Measurements from ENCODE around the gene ACO1. TPM values are rescaled to one million over a fixed set of nuclear protein-coding genes. Genes with fewer than 3 reads are reported as not detected.
A peak's percentile ranks its signal among the peaks of the same experiment; 100 is the strongest.

ACO1 gene
- total RNA-seq, 2 donors from 2014 or later: 32.7 to 35.7 TPM

DNA sequence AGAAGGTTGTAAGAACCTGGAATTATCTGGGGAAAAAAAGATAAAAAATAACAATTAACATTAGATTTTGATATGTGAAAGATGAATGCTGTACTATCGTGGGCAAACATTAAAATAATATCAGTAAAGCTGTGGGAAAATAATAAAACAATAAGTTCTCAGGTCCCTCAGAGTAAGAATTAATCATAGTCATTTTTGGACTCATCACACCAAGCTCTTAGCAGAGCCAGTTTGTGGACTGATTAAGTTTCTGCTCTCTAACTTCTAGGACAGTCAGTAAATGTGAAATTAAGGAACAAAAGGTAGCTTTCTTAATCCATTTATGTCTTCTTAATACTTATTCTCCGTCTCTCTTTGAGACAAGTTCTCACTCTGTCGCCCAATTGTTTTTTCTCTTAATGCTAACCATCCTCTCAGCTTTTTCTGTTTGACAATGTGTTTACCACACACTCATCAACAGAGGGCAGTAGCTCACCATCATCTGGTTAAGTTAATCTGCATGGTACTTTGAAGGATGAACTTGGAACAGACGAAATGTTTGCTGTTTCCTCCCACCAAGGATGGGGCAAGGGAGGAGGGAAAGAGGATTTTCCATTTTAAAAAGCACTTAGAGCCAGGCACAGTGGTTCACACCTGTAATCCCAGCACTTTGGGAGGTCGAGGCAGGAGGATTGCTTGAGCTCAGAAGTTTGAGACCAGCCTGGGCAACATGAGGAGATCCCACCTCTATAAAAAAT lies 5.3 kb upstream of the ACO1 start:
- intact Hi-C loops (cut with DNase I): loop anchor here (2.0 kb wide), 1 partner anchor 200 kb away; no protein-coding TSS in a partner anchor

DNA sequence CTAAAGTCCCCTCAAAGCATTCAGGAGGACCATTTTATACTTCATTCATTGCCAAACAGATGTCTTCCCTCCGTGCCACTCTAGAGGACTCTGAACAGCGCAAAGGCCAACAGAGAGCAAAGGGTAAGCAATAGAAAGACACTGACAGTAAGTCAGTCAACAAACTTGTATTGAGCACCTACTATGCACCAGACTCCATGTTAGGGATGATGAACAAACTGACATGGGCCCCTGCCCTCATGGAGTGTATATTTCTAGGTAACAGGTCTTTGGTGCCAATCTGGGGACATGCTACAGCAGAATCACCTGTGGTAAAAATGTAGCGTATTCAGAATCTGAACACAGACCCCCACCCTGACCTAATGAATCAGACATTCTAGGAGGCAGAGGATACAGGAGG lies 3.5 kb upstream of the ACO1 start:
- DNase-seq (ENCODE audit: low spot score): no peak
- intact Hi-C loops (cut with DNase I): loop anchor here in 1 of 2 donors (5.0 kb wide), 1 partner anchor 586 kb away; no protein-coding TSS in a partner anchor

More for the DNA sequence above, 5.3 kb upstream of the ACO1 start:
- DNase-seq (ENCODE audit: low spot score): no peak

DNA sequence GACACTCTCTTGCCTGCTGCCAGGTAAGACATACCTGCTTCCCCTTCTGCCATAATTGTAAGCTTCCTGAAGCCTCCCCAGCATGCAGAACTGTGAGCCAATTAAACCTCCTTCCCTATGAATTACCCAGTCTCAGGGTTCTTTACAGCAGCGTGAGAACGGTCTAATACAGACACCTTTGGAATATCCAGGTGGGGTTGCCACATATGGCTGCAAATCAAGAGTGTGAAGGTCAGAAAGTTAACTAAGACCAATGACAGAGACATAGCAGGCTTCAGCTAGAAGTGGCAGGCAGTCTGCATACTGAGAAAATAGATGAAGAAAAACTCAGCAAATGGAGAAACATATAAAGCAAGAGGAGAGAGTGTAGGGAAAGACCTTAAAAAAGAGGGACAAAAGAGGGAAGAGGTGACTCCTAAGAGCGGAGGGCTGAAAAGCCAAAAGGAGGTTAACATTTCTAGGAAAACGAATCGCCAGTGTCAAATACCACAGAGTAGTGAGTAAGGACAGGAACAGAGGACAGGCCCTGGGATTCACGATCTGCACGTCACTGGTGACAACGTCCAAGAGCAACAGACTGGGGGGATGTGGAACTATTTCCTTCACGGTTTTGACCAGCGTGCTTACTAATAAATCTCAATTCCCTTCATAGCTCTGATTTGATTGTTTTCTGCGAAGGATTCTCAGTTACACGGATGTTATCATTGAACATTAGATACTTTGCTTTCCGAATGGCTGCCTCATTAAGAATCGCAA lies 1.7 kb upstream of the ACO1 start:
- intact Hi-C loops (cut with DNase I): loop anchor here in 1 of 2 donors (5.0 kb wide), 1 partner anchor 585 kb away; no protein-coding TSS in a partner anchor
- DNase-seq (ENCODE audit: low spot score): no peak

DNA sequence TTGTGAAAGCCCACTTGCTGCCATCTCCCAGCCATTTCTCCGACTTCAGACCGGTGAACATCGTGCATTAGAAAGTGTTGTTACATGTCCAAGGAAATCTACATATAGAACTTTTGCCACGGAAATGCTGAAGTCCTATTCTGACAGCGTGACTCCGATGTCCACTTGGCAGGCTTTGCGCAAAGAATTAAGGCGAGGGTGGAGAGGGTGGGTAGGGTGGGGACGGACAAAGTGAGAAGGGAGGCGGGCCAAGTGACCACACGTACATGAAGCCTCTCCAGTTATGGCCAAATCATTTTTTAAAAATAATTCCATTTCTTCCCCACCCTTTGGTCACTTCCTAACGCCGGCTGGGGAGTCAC lies 460 bp upstream of the ACO1 start:
- intact Hi-C loops (cut with DNase I): loop anchor here in 1 of 2 donors (5.0 kb wide), 1 partner anchor 583 kb away; no protein-coding TSS in a partner anchor
- no peak for DNase-seq (ENCODE audit: low spot score)

DNA sequence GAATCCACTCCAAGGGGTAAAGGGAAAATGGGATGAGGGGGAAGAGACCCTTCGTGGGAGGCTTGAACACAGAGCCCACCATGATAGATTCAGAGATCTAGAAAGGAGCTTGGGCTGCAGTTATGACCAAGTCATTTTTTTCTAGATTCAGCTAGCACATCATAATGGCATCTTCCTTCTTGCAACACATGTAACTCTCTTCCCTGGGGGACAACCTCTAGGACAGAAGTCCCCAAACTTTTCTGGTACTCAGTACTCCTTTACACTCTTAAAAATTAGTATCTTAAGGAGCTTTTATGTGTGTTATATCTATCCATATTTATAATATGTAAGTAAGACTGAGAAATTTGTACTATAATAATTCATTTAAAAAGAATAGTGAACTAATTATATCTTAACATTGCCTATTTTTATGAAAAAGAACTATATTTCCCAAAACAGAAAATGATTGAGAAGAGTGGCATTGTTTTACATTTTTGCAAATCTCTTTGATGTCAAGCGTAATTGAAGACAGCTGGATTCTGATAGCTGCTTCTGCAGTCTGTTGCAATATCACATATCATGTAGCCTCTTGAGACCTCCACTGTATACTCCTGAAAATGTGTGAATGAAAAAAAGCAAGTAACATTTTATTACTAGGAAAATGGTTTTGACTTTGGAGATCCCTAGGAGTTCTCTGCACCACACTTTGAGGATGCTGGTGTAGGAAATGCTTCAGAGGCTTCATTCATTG lies 875 bp downstream of the ACO1 start:
- no peak for DNase-seq (ENCODE audit: low spot score)
- intact Hi-C loops (cut with DNase I): no loop called here

DNA sequence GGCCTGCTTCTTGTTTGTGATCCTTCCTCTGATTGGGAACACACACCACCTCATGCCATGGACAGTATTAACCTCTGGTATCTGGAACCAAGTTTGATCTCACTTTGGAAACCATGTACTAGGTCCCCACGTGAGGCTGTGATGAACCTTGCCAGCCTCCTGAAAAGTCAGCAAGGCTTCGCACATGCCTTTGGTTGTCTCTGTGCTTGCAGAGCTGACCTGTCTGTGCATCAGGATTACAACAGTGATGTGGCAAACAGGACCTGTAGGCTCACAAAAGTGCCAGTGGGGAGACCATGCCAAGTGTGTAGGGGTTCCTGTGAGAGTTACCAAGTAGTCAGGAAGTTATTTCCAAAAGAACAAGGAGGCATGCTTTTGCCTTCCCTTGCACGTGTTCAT lies 1.4 kb downstream of the ACO1 start:
- no peak for DNase-seq (ENCODE audit: low spot score)
- intact Hi-C loops (cut with DNase I): no loop called here

DNA sequence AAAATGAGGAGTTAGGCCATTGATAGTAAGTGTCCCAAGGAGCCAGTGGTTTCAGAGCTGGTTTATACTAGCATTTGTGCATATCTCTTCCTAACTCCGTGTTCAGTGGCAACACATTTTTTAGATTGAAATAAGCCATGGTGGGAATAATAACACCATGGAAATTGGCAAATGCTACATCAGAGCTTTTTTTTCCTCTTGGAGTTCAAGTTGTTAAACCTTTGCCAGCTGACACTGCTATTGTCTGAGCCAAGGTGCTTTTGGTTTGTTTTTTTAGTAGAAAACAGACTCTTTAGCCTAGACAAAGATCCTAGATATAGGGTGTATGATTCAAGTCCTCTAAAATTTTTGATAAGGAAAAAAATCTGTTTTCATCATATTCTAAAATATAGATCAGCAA lies 2.8 kb downstream of the ACO1 start:
- intact Hi-C loops (cut with DNase I): no loop called here
- DNase-seq (ENCODE audit: low spot score): no peak

DNA sequence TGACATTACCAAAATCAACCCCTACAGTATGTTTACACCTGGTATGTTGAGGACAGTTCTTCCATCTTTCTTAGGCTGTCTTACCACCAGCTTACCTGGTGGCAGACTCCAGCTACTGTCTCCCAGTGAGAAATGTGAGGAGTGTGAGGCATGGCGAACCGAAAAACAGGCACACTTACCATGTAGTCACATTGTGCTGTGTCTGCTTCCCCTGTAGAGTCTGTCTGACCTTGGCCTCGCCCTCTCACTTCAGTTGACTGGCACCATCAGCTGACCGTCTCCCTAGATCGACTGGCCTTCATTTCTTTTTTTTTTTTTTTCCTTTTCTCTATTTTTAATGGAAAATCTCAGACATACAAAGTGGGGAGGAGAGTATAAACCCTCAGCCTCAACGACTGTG lies 4.9 kb downstream of the ACO1 start:
- no peak for DNase-seq (ENCODE audit: low spot score)
- intact Hi-C loops (cut with DNase I): no loop called here

DNA sequence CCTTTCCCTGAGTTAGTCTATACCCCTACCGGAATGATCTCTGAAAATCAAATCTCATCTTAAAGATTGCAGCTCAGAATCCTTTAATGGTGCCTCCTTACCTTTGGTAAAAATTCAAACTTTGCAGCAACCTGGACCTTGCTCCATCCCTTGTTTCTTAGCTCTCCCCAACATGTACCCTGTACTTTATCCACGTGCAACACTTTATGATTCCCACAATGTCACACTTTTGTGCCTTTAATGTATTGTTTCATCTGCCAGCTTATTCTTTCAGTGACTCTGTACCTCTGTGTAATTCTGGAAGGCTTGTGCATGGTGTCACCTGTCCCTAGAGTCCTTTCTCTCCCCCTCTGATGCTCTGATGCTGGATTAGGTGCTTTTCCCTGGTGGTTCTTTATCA lies 9.5 kb downstream of the ACO1 start:
- DNase-seq (ENCODE audit: low spot score): no peak
- intact Hi-C loops (cut with DNase I): loop anchor here in 1 of 2 donors (2.0 kb wide), 1 partner anchor 29 kb away; no protein-coding TSS in a partner anchor

DNA sequence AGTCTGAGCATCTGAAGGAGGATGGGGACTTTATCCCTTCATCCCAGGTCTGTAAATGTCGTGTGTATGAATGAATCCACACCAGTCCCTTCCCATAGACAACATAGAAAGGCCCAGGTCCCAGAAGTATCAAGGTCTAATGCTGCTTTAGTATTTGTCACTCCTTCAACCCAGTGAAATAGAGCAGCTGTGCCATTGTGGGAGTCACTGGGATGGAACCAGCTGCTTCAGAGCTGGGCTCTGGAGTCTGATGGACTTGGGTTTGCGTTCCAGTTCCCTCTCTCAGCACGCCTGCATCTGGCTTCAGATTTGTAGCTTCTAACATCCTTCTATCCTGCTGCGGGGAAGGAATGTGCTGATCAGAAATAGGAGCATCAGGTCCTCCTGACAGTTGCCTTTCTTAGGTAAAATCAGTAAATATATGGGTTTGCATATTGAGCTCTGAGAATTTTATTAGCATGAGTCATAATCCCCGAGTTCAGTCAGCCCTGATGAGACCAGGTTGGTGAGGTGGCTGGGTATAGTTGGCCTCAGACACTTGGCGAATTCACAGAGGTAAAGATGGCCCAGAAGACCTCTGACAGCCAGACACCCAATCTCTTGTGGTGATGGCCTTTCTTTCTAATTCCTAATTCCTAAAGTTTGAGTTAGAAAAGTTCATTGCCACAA lies 10.1 kb downstream of the ACO1 start:
- DNase-seq (ENCODE audit: low spot score): no peak
- intact Hi-C loops (cut with DNase I): loop anchor here in 1 of 2 donors (2.0 kb wide), 1 partner anchor 28 kb away; no protein-coding TSS in a partner anchor

DNA sequence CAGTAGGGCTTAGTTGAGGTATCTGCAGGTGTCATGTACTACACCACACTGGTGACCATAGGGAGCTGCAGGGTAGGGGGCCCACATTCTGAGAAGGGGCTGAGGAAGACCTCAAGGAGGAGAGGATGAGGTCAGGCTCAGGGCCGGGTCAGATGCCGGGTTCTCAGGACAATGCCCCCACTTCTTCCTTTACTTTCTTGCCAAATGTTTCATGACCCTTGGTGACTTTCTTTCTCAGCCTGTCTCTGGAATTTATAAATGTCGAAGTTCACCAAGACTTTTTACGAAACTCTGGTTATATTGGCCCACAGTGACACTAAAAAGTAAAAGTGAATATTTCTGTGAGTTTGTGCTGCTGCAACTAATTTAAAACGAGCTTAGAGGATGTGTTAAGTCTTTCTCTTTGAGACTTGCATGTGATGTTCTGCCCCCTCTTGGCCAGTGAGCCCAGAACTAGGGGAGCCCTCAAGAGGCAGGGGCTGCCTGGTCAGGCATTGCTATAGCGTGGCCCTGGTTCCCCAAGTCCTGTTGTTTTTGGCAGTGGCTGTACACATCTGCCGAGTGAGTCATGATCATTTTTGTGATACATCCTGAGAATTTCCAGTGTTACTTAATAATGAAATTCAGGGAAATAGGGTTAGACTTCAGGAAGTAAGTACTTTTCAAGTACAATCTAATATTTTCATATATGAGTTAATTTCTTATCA lies 11.2 kb downstream of the ACO1 start:
- peak; percentile 84 for DNase-seq (ENCODE audit: low spot score)
- intact Hi-C loops (cut with DNase I): loop anchor here in 1 of 2 donors (2.0 kb wide), 1 partner anchor 27 kb away; no protein-coding TSS in a partner anchor

DNA sequence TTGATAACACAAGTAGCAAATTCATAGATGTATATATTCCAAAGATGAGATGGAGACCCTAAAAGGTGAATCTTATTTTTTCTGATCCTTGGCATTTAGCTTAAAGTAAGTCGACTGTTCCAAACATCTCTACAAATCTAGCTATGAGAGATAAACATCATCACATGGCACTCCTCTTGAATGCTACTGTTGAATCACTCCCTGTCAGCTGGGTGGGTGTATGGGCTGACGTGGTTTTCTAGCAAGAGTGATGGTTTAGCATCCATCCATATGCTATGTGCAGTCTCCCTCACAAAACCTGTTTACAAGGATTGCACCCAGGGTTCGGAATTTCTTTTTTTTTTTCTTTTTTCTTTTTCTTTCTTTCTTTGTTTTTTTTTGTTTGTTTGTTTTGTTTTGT lies 13.8 kb downstream of the ACO1 start:
- DNase-seq (ENCODE audit: low spot score): no peak
- intact Hi-C loops (cut with DNase I): no loop called here

DNA sequence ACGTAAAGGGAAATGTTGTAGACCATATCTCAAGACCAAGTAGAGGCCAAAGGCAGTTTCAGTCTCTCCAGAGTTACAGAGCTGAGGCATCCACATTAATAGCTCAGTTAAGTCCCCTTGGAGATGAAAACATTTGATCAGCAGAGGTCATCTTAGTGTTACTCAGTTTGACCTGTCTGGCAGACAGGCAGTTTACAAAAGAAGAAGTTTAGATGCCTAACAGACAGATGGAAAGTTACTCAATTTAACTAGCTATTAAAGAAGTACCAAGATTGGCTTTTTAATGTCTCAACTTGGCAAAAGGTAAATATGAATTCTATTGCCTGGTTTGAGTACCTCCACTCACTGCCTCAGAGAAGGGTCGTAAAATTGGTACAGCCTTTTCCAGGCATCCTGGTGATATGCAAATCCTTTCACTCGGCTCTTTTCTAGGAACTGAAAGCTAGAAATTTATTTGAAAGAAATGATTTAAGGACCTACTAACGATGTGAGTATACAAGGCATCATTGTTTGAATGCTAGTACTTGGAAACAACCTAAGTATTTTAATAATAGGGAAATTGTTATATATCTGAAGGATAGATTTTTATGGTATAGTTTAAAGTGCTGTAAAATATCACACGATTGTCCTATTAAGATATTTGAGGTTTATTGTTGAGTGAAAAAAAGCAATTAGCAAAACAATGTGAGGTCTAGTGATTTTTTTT lies 14.8 kb downstream of the ACO1 start:
- intact Hi-C loops (cut with DNase I): no loop called here
- no peak for DNase-seq (ENCODE audit: low spot score)

DNA sequence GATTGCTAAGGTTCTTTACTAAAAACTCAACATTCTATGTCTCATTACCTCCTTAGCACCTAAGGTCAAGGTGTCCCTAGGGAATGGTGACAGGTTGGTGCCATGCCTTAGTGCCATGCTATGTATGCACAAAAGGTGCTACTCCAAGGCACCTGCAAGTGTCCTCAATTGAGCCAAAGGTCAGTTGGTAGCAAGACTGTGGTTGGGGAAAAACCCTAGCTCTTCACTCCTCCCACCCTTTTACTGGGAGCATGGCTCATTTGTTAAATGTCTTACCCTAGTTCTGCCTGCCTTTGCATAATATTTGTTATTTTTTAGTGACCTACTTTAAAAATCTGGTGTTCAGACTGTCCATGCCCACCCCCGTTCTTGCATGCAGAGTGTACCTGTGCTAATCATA lies 17.0 kb downstream of the ACO1 start:
- DNase-seq (ENCODE audit: low spot score): no peak
- intact Hi-C loops (cut with DNase I): no loop called here

DNA sequence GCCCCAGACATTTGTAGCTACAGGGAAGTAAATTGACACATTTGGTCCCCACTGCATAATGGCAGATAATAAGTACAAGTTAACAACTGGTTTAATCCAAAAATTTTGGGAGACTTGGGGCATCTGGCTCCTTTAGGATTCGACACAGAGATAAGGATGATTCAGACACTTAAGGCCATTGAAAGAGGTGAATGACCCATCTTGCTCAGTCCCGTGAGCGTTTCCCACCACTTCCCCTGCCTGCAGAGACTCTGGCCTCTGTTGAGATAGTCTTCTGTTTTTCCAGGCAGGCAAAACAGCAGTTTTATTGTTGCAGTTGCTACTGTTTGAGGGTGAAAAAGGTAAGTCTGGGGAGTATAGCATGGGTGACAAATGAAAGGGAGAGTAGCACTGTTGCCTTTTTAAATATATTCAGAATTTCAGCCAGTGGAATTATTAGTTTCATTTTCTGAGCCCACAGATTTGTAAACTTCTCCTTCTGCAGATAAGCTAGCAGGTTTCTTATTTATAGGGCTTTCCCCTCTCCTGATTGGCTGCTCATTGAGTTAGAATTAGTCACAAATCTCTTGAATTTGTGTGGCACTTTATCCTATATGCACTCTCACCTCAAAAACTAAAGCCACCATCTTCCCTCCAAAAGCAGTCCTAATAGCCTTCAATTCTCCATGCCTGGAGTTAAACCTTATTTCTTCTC lies 19.3 kb downstream of the ACO1 start:
- no peak for DNase-seq (ENCODE audit: low spot score)
- intact Hi-C loops (cut with DNase I): no loop called here

DNA sequence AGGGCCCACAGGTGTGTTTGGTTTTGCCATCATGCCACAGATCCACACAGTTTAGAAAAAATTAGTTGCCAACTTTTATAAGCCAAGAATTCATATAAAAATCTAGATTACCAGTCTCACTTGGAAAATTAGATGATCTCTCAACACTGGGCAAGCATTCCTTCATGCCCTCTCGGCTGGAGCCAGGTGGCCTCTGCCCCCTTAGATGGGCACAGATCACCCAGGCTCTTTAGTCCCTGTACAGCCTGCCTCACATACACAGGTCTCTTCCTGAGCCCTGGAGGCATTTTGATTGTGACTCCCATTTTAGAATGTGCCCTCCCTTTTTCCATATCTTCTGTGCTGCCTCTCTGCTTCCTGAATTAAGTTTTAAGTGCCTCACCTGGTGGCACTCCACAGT lies 20.0 kb downstream of the ACO1 start:
- intact Hi-C loops (cut with DNase I): no loop called here
- no peak for DNase-seq (ENCODE audit: low spot score)

DNA sequence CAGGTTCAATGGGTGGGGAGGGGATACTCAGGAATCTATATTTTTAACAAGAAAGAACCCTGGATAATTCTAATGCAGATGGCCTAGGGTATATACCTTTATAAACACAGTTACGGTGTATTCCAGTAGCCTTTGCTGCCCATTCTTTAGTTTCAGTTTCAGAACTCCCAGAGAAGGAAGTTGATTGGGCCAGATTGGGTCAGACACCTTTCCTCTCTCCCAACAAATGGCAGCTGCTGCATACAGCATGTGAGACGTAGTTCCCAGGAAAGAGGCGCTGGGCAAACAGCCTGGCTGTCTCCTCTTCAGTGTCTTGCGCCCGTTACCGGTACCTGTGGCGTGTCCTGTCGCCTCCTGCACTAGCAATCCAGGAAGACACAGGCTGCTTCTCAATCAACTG lies 20.4 kb downstream of the ACO1 start:
- DNase-seq (ENCODE audit: low spot score): no peak
- intact Hi-C loops (cut with DNase I): no loop called here

DNA sequence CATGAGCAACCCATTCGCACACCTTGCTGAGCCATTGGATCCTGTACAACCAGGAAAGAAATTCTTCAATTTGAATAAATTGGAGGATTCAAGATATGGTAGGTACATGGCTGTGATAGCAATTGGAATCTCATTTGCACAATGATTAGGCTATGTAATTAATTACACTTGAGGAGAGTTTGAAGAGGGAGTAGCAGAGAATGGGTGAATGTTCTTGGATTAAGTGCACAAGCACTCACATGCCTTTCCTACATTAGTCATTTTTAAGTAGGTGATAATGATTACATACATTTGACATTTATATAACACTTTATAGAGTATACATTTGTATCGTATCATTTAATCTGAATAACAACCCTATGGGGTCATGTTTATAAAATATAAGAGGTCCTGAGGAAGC lies 21.1 kb downstream of the ACO1 start:
- intact Hi-C loops (cut with DNase I): no loop called here
- DNase-seq (ENCODE audit: low spot score): no peak
